ENCODE measurements around the gene SH3PXD2A. TPM values are rescaled to one million over a fixed set of nuclear protein-coding genes. Genes with fewer than 3 reads are reported as not detected.

Gene SH3PXD2A
- total and polyA plus RNA-seq, 2 donors (not counting 1 experiment from before 2014, with no cell fraction given), result 3.2 to 33.5 TPM

DNA sequence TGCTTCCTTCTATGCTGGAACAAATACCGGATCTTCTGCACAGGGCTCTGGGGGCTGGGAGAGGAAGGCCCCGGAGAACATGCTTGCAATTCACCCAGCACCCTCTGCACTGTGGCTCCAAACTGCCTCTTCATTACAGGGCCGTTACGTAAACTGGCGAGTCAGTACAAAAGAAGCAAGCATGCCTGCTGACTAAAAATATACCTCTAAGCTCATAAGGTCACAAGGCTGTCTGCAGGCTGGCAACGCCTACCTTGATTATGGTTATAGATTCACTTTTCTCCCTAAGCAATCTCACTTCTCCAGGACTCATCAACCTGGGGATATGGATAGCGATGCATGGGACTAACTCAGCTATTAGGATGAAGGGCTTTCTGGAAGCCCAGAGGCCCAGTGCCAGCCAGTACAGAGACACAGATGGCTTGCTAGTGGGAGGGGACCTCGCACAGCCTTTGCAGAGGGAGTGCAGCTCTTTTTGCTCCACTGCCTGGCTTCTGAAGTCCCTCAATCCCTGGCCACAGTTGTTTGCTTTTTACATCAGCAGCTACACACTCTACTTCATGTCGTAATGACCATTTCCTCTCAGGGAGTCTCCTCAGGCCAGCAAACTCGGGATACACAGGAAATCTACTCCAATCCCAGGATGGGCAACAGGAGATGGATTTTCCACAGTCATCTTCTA lies 96.1 kb downstream of the SH3PXD2A start:
- H3K27me3 Mint-ChIP-seq, result peaks cover 27% of the 10 kb centered on the region
- WGBS (ENCODE audit: insufficient coverage), result 30% methylated on average over 4 of the region's 10 CpGs
- Histone ChIP-seq H3K9me3 (ENCODE audit: control extremely low read depth in 1 of 3, control insufficient read depth in 2 of 3, insufficient read depth in 1 of 3, low read length in 2 of 3) (peaks cover 0 to 9% (median 3%) of the 10 kb centered on the region in 3 donors), H3K9ac (ENCODE audit: low read length) (no peak overlapping the region), H3K79me2 (ENCODE audit: control insufficient read depth, insufficient read depth, low read length) (no peaks in the 10 kb centered on the region), H3K36me3 (replicated peaks in 1 of 2; ENCODE audit: control extremely low read depth in 1 of 2, control insufficient read depth in 1 of 2, extremely low read depth in 1 of 2, insufficient read depth in 2 of 2, low read length in 1 of 2) (no peaks in the 10 kb centered on the region), H3K27ac (ENCODE audit: low read length in 2 of 2) (no peak overlapping the region), H4K20me1 (ENCODE audit: control insufficient read depth, insufficient read depth, low read length, poor library complexity, severe bottlenecking) (no peaks in the 10 kb centered on the region), H3K27me3 (replicated peaks in 1 of 4; ENCODE audit: control extremely low read depth in 1 of 4, control insufficient read depth in 3 of 4, insufficient read depth in 4 of 4, low read length in 3 of 4) (peaks cover 0 to 17% (median 4%) of the 10 kb centered on the region in 4 experiments), H2AFZ (ENCODE audit: insufficient read depth, low read depth, low read length, poor library complexity, severe bottlenecking) (no peak overlapping the region), H3K4me1 (ENCODE audit: control insufficient read depth in 2 of 2, insufficient read depth in 2 of 2, low read length in 2 of 2) (peaks cover 9 to 11% of the 10 kb centered on the region in 2 donors), H3K4me2 (replicated peaks; ENCODE audit: low read depth, low read length, poor library complexity, severe bottlenecking) (no peak overlapping the region), H3K4me3 (ENCODE audit: control extremely low read depth in 1 of 5, extremely low read depth in 1 of 5, insufficient read depth in 1 of 5, low read depth in 2 of 5, low read length in 4 of 5) (no peak overlapping the region)
- intact Hi-C loops (cut with micrococcal nuclease), result no loop called here
- POLR2A ChIA-PET, result no interaction called here
- H3K4me1 Mint-ChIP-seq, result peaks cover 8% of the 10 kb centered on the region
- no peak overlapping the region for H3K27ac Mint-ChIP-seq
- H3K9me3 Mint-ChIP-seq (ENCODE audit: insufficient read depth), result no peaks in the 10 kb centered on the region
- DNase-seq (no peak), ATAC-seq (ENCODE audit: low read depth) (no peak)
- CTCF ChIA-PET, result no interaction called here
- TF ChIP-seq, protein P1, sequence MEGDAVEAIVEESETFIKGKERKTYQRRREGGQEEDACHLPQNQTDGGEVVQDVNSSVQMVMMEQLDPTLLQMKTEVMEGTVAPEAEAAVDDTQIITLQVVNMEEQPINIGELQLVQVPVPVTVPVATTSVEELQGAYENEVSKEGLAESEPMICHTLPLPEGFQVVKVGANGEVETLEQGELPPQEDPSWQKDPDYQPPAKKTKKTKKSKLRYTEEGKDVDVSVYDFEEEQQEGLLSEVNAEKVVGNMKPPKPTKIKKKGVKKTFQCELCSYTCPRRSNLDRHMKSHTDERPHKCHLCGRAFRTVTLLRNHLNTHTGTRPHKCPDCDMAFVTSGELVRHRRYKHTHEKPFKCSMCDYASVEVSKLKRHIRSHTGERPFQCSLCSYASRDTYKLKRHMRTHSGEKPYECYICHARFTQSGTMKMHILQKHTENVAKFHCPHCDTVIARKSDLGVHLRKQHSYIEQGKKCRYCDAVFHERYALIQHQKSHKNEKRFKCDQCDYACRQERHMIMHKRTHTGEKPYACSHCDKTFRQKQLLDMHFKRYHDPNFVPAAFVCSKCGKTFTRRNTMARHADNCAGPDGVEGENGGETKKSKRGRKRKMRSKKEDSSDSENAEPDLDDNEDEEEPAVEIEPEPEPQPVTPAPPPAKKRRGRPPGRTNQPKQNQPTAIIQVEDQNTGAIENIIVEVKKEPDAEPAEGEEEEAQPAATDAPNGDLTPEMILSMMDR (IDR thresholded peaks at IDR 0.05), result no peak
- TF ChIP-seq EZH2 (IDR thresholded peaks at IDR 0.05; ENCODE audit: borderline replicate concordance, insufficient read depth, low read depth, low read length, poor library complexity, severe bottlenecking), result no peak
- no peak overlapping the region for H3K4me3 Mint-ChIP-seq

DNA sequence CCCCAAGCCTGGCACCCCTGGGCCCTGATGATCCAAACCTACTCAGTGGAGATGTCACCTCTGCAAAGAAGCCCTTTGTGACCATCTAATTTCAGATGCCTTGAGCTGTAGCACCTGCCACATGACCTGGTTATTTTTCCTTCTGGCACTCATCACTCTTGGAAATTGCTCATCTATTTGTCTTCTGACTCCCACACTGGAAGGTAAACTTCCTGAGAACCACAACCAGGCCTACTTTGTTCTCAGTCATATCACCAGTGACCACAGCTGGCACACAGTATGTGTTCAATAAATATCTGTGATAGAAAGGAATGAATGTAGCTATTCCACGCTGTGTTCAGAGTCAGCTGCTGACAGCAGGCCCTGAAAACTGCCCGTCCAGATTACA lies 97.1 kb downstream of the SH3PXD2A start:
- DNase-seq, result no peak
- Mint-ChIP-seq H3K4me1 (no peaks in the 10 kb centered on the region), H3K27me3 (peaks cover 30% of the 10 kb centered on the region), H3K4me3 (no peak overlapping the region), H3K27ac (no peak overlapping the region), H3K9me3 (ENCODE audit: insufficient read depth) (no peaks in the 10 kb centered on the region)
- no peaks in the 10 kb centered on the region for H3K36me3 ChIP-seq (replicated peaks in 1 of 2; ENCODE audit: control extremely low read depth in 1 of 2, control insufficient read depth in 1 of 2, extremely low read depth in 1 of 2, insufficient read depth in 2 of 2, low read length in 1 of 2)
- no peaks in the 10 kb centered on the region for H3K79me2 ChIP-seq (ENCODE audit: control insufficient read depth, insufficient read depth, low read length)
- no CpG with 5 or more reads among the region's 2 CpGs for WGBS (ENCODE audit: insufficient coverage)
- no peaks in the 10 kb centered on the region for H3K9me3 ChIP-seq (ENCODE audit: control extremely low read depth in 1 of 3, control insufficient read depth in 2 of 3, insufficient read depth in 1 of 3, low read length in 2 of 3)
- ChIA-PET POLR2A (no interaction called here), CTCF (interaction anchor here (0.9 kb wide), 1 partner anchor 46 kb away, joined by 3 read pairs; no protein-coding TSS in a partner anchor)
- intact Hi-C loops (cut with micrococcal nuclease), result no loop called here
- H3K27me3 ChIP-seq (replicated peaks in 1 of 4; ENCODE audit: control extremely low read depth in 1 of 4, control insufficient read depth in 3 of 4, insufficient read depth in 4 of 4, low read length in 3 of 4), result peaks cover 0 to 17% (median 4%) of the 10 kb centered on the region in 4 experiments
- ATAC-seq (ENCODE audit: low read depth), result no peak
- H3K4me1 ChIP-seq (ENCODE audit: control insufficient read depth in 2 of 2, insufficient read depth in 2 of 2, low read length in 2 of 2), result peaks cover 0 to 1% of the 10 kb centered on the region in 2 donors
- no peak overlapping the region for H3K4me3 ChIP-seq (ENCODE audit: control extremely low read depth in 1 of 5, extremely low read depth in 1 of 5, insufficient read depth in 1 of 5, low read depth in 2 of 5, low read length in 4 of 5)
- no peak overlapping the region for H3K4me2 ChIP-seq (replicated peaks; ENCODE audit: low read depth, low read length, poor library complexity, severe bottlenecking)
- H3K9ac ChIP-seq (ENCODE audit: low read length), result no peak overlapping the region
- H2AFZ ChIP-seq (ENCODE audit: insufficient read depth, low read depth, low read length, poor library complexity, severe bottlenecking), result no peak overlapping the region
- TF ChIP-seq, protein P1 (IDR thresholded peaks at IDR 0.05), result no peak
- TF ChIP-seq EZH2 (IDR thresholded peaks at IDR 0.05; ENCODE audit: borderline replicate concordance, insufficient read depth, low read depth, low read length, poor library complexity, severe bottlenecking), result no peak
- no peak overlapping the region for H3K27ac ChIP-seq (ENCODE audit: low read length in 2 of 2)
- H4K20me1 ChIP-seq (ENCODE audit: control insufficient read depth, insufficient read depth, low read length, poor library complexity, severe bottlenecking), result no peaks in the 10 kb centered on the region
